Upper lobe of right lung (tissue), 1 donor: ENCODE data around the gene ZNF683. TPM values are rescaled to one million over a fixed set of nuclear protein-coding genes. Genes with fewer than 3 reads are reported as not detected.

Source experiments
- ATAC-seq: fragments of 200-7000 bp; cut with Tn5 transposase; one replicate; pipeline ENCODE4 v1.9.1; 2020; ENCODE audit warnings: mild to moderate bottlenecking, moderate library complexity
- DNase-seq: peaks from one replicate; pipeline ENCODE4 v3.0.0-alpha.2; 2020
- H3K27ac ChIP-seq: fragments of 200-600 bp; one replicate; pipeline ENCODE4 v1.8.0; 2022
- H3K27me3 ChIP-seq: fragments of 200-600 bp; one replicate; pipeline ENCODE4 v1.8.0; 2022; ENCODE audit warnings: mild to moderate bottlenecking
- H3K36me3 ChIP-seq: fragments of 200-600 bp; one replicate; pipeline ENCODE4 v1.8.0; 2022
- H3K4me1 ChIP-seq: fragments of 200-600 bp; one replicate; pipeline ENCODE4 v1.8.0; 2022
- H3K4me3 ChIP-seq: fragments of 200-600 bp; one replicate; pipeline ENCODE4 v1.8.0; 2022; ENCODE audit warnings: mild to moderate bottlenecking
- H3K9me3 ChIP-seq: fragments of 200-600 bp; one replicate; pipeline ENCODE4 v1.8.0; 2022
- CTCF ChIP-seq: fragments of 200-600 bp; IDR thresholded peaks from one replicate; pipeline ENCODE4 v1.8.0; 2022; ENCODE audit warnings: antibody characterized with exemption
- intact Hi-C: fragments of 100-400 bp; cut with DNase I; formaldehyde crosslinking; loops from one replicate; pipeline ENCODE4 v1.11.0; 2022
- total RNA-seq: library from RNA; stranded (reverse); fragmentation: NEBNext Ultra II Directional; extraction: Animal tissue kit (Norgen Biotek cat#: 25700); gene quantifications from one replicate; pipeline ENCODE4 v1.2.1, GENCODE V29; 2021
- donor health status: DM: no; HTN: yes; CAD: no; lungs with severe emphysema.

The ZNF683 gene
- total RNA-seq, 1 donor from 2014 or later: 1.1 TPM

DNA sequence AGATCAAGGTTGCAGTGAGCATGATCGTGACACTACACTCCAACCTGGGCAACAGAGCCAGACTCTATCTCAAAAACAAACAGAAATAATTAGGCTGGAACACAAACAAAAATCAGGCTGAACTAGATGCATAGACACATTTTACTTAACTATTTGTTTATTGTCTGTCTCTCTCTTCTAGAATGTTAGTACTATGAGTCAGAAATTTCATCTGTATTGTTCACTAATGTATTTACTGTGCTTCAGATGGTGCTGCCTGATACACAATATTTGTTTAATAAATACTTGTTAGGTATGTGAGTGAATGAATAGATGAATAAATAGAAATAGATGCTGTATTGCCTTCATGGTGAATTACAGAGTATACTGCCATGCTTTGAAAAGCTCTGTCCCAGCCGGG lies 32.1 kb upstream of the ZNF683 start:
- Histone ChIP-seq H3K9me3 (no peaks in the 10 kb centered on the region), H3K4me1 (no peaks in the 10 kb centered on the region)
- no peak for ATAC-seq

DNA sequence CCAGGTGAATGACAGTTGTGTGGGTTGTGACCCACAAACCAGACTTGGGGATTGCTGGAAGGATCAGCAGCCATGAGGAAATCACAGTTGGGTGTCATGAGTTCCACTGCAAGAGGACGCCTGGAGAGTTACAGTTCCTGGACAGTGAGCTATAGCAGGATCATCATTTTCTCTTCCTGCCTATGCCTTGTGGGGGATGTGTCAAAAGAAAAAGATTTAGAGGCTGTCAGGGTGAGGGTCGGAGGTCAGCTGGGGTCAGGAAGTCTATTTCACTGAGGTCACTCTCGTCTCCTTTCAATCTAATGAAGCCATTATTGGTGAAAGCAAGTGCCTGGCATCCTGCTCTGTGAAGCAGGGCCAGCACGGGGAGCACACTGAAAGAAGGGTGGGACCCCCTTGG lies 31.1 kb upstream of the ZNF683 start:
- no peak for TF ChIP-seq CTCF
- no peaks in the 10 kb centered on the region for H3K36me3 ChIP-seq
- intact Hi-C loops: no loop called here
- no peaks in the 10 kb centered on the region for H3K27me3 ChIP-seq
- no peak overlapping the region for H3K4me3 ChIP-seq
- no peak for ATAC-seq
- H3K4me1 ChIP-seq: no peaks in the 10 kb centered on the region
- no peak for DNase-seq
- no peaks in the 10 kb centered on the region for H3K9me3 ChIP-seq
- H3K27ac ChIP-seq: no peak overlapping the region

More for the DNA sequence above, 32.1 kb upstream of the ZNF683 start:
- no peaks in the 10 kb centered on the region for H3K36me3 ChIP-seq
- H3K27ac ChIP-seq: no peak overlapping the region
- TF ChIP-seq CTCF: no peak
- DNase-seq: no peak
- H3K27me3 ChIP-seq: peaks cover 7% of the 10 kb centered on the region
- intact Hi-C loops: no loop called here
- H3K4me3 ChIP-seq: no peak overlapping the region

GRCh38 chr1:26401891-26402290 lies 29.3 kb upstream of the ZNF683 start:
- H3K36me3 ChIP-seq: no peaks in the 10 kb centered on the region
- no peak for ATAC-seq
- H3K4me3 ChIP-seq: no peak overlapping the region
- no peak for TF ChIP-seq CTCF
- no peaks in the 10 kb centered on the region for H3K4me1 ChIP-seq
- no peaks in the 10 kb centered on the region for H3K9me3 ChIP-seq
- no peaks in the 10 kb centered on the region for H3K27me3 ChIP-seq
- intact Hi-C loops: no loop called here
- no peak overlapping the region for H3K27ac ChIP-seq
- DNase-seq: no peak

DNA sequence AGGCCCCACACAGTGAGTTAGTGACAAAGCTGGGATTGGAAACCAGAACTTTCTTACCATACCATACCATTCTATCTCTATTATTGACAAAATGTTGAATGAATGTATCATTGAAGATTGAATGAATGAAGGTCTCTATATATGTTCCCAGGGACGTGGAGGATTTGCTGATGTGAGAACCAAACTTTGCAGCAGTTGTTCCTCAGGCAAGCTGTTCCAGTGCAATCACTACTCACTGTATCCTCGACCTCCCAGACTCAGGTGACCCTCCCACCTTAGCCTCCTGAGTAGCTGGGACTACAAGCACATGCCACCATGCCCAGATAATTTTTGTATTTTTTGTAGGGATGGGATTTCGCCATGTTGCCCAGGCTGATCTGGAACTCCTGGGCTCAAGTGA lies 26.5 kb upstream of the ZNF683 start:
- no peak for TF ChIP-seq CTCF
- intact Hi-C loops: no loop called here
- Histone ChIP-seq H3K27me3 (no peaks in the 10 kb centered on the region), H3K4me3 (no peak overlapping the region), H3K27ac (no peak overlapping the region), H3K36me3 (no peaks in the 10 kb centered on the region), H3K4me1 (no peaks in the 10 kb centered on the region), H3K9me3 (no peaks in the 10 kb centered on the region)
- DNase-seq: no peak
- ATAC-seq: no peak

DNA sequence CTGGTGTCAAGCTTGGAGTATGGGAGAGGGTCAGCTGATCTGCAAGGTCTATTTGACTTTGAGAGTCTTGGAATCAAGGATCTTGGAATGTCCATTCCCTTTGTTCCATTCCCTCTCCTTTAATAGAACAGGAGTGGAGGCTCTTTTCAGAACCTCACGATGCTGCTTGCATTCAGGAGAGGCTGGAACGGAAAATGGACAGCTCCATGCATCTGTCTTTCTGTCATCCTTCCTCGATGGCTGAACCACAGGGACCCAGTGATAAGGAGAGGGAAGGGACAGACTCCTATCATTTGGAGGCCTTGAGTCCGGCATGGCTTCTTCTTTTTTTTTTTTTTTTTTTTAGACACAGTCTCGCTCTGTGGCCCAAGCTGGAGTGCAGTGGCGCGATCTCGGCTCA lies 23.2 kb upstream of the ZNF683 start:
- DNase-seq: no peak
- no peak for ATAC-seq
- no peaks in the 10 kb centered on the region for H3K4me1 ChIP-seq
- TF ChIP-seq CTCF: no peak
- no peaks in the 10 kb centered on the region for H3K36me3 ChIP-seq
- H3K27ac ChIP-seq: no peak overlapping the region
- H3K4me3 ChIP-seq: no peak overlapping the region
- no peaks in the 10 kb centered on the region for H3K9me3 ChIP-seq
- no peaks in the 10 kb centered on the region for H3K27me3 ChIP-seq
- intact Hi-C loops: no loop called here

DNA sequence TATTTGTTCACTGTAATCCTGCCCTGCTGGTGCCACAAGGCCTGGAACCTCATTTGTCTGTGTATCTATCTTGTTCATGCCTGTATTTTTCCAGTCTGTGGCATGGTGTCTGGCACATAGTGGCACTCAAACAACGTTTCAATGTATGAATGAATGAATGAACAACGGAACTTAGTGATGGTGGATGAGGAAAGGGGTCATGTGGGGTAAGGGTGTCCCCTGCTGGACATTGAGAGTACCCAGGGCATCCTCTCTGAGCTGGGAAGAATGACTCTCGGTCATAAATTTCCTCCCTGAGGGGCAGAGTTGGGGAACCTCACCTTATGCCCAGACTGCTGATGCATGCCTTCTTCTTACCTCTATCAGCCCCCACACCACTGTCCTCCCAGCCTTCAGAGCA lies 18.9 kb upstream of the ZNF683 start:
- H3K27ac ChIP-seq: no peak overlapping the region
- no peaks in the 10 kb centered on the region for H3K4me1 ChIP-seq
- intact Hi-C loops: no loop called here
- no peaks in the 10 kb centered on the region for H3K27me3 ChIP-seq
- no peaks in the 10 kb centered on the region for H3K9me3 ChIP-seq
- no peaks in the 10 kb centered on the region for H3K36me3 ChIP-seq
- no peak for DNase-seq
- ATAC-seq: peak; percentile 71
- H3K4me3 ChIP-seq: no peak overlapping the region
- TF ChIP-seq CTCF: peak; percentile 42
